HG03354 (cell line): Measurements from ENCODE around the gene OS9.
A peak's percentile ranks its signal among the peaks of the same experiment; 100 is the strongest.

Experiments used
- ATAC-seq: cut with Tn5 transposase; IDR thresholded peaks from one replicate; pipeline ENCODE4 v1.9.1; 2021; ENCODE audit warnings: mild to moderate bottlenecking; ENCODE audit not compliant: unreplicated experiment, poor library complexity, severe bottlenecking

The OS9 gene

GRCh38 chr12:57760347-57760982, 66.5 kb downstream of the OS9 start:
- no peak for ATAC-seq

GRCh38 chr12:57761391-57761998, 67.6 kb downstream of the OS9 start:
- ATAC-seq, result no peak

- ATAC-seq, result no peak
These were observed 68.5 kb downstream of the OS9 start for GRCh38 chr12:57762463-57762862.

- ATAC-seq, result no peak
These were observed 70.1 kb downstream of the OS9 start for GRCh38 chr12:57763881-57764661.

GRCh38 chr12:57764662-57765002, 70.7 kb downstream of the OS9 start:
- ATAC-seq, result peak; percentile 13

GRCh38 chr12:57765003-57765697, 71.2 kb downstream of the OS9 start:
- peak; percentile 61 for ATAC-seq

- no peak for ATAC-seq
These were observed 71.9 kb downstream of the OS9 start for GRCh38 chr12:57765698-57766463.

- ATAC-seq, result no peak
These were observed 72.8 kb downstream of the OS9 start, which contains the start of gene CYP27B1 for GRCh38 chr12:57766464-57767304. CYP27B1 (minus strand) TSS chr12:57767078; CDS start chr12:57767041, 37 bp downstream.

- no peak for ATAC-seq
These were observed 73.4 kb downstream of the OS9 start for GRCh38 chr12:57767305-57767698.

- ATAC-seq, result no peak
These were observed 73.9 kb downstream of the OS9 start for GRCh38 chr12:57767876-57768275.

- ATAC-seq, result no peak
These were observed 75.7 kb downstream of the OS9 start for GRCh38 chr12:57769594-57769993.

GRCh38 chr12:57770734-57771133, 76.8 kb downstream of the OS9 start:
- ATAC-seq, result no peak
